Lung (tissue), 12 donors: Measurements from ENCODE around the gene SCLT1. TPM values are rescaled to one million over a fixed set of nuclear protein-coding genes. Genes with fewer than 3 reads are reported as not detected.
A peak's percentile ranks its signal among the peaks of the same experiment; 100 is the strongest.

Experiments used
- ATAC-seq: fragments of 200-7000 bp; cut with Tn5 transposase; one replicate; pipeline ENCODE4 v1.9.1; 2020; ENCODE audit warnings: moderate number of reproducible peaks; ENCODE audit not compliant: insufficient read depth, low FRiP score
- DNase-seq, 3 donors: peaks; one replicate each; pipeline ENCODE4 v3.0.0-alpha.2; 2013 to 2017
- H3K27ac ChIP-seq, 2 donors: one replicate each; pipeline ENCODE4 v1.5.1; 2013; ENCODE audit warnings: mild to moderate bottlenecking in 2 of 2, moderate library complexity in 2 of 2, control low read depth in 1 of 2, inconsistent platforms in 1 of 2, low read depth in 1 of 2, low read length in 1 of 2
- H3K27me3 ChIP-seq, 3 donors: one replicate each; pipeline ENCODE4 v1.5.1; 2013; ENCODE audit warnings: low read length in 2 of 3; ENCODE audit not compliant: control insufficient read depth in 3 of 3, insufficient read depth in 3 of 3
- H3K36me3 ChIP-seq, 4 donors: one replicate each; pipeline ENCODE4 v1.5.1; 2013; ENCODE audit warnings: low read length in 4 of 4, mild to moderate bottlenecking in 1 of 4, moderate library complexity in 1 of 4; ENCODE audit not compliant: control insufficient read depth in 4 of 4, insufficient read depth in 4 of 4
- H3K4me1 ChIP-seq, 5 donors: one replicate each; pipeline ENCODE4 v1.5.1; 2013; ENCODE audit warnings: low read length in 5 of 5, mild to moderate bottlenecking in 2 of 5, moderate library complexity in 1 of 5; ENCODE audit not compliant: control insufficient read depth in 5 of 5, insufficient read depth in 5 of 5
- H3K4me3 ChIP-seq: one replicate; pipeline ENCODE4 v1.5.1; 2013; ENCODE audit warnings: mild to moderate bottlenecking, control low read depth, moderate library complexity
- H3K9ac ChIP-seq, 2 donors: one replicate each; pipeline ENCODE4 v1.5.1; 2013; ENCODE audit warnings: low read length in 2 of 2, control low read depth in 1 of 2; ENCODE audit not compliant: insufficient read depth in 1 of 2
- H3K9me3 ChIP-seq, 4 donors: one replicate each; pipeline ENCODE4 v1.5.1; 2013; ENCODE audit warnings: low read length in 3 of 4, mild to moderate bottlenecking in 1 of 4, moderate library complexity in 1 of 4; ENCODE audit not compliant: control insufficient read depth in 4 of 4, insufficient read depth in 3 of 4
- CTCF ChIP-seq: IDR thresholded peaks from 2 replicates; pipeline ENCODE4 v1.5.1; 2012; ENCODE audit warnings: mild to moderate bottlenecking; ENCODE audit errors: control extremely low read depth, extremely low read depth
- WGBS, 2 donors: extraction: QIAGEN DNeasy Blood & Tissue Kit; methylation state at CpG; one replicate each; pipeline ENCODE4 v1.1.7; 2013; 5-methylcytosine and 5-hydroxymethylcytosine counted together
- polyA plus RNA-seq, 2 donors: library from polyadenylated mRNA; stranded (reverse); fragments of 200-250 nt; gene quantifications; one replicate each; pipeline ENCODE4 v1.2.1, GENCODE V29; 2013
- total RNA-seq, 2 donors: library from RNA; depleted of rRNA in 1 of 2; stranded (reverse); fragments of >200 nt in 1 of 2; gene quantifications; one replicate each; pipeline ENCODE4 v1.2.1, GENCODE V29; 2014 to 2021
- donor health status: control.
- donor health status: control.
- donor health status: Bipolar disorder and iron deficiency.
- donor health status: healthy.
- donor health status: DM: yes; HTN: yes; CAD: no.

The SCLT1 gene
- total and polyA plus RNA-seq, 4 donors: 4.3 to 31.8 (median 9.7) TPM

- Histone ChIP-seq H3K9ac (no peak overlapping the region), H3K36me3 (no peaks in the 10 kb centered on the region), H3K27me3 (no peaks in the 10 kb centered on the region), H3K9me3 (no peaks in the 10 kb centered on the region), H3K27ac (no peak overlapping the region), H3K4me1 (peaks cover 0 to 7% (median 0%) of the 10 kb centered on the region in 5 donors), H3K4me3 (no peak overlapping the region)
- ATAC-seq (no peak), DNase-seq (no peak)
- 72 to 88% methylated on average over 1 of the region's 1 CpG for WGBS, 2 donors
- no peak for TF ChIP-seq CTCF
Measured at GRCh38 chr4:128906581-128906980, 186.8 kb downstream of the SCLT1 start.

- WGBS, 2 donors: 87 to 93% methylated on average over 3 of the region's 3 CpGs
- H3K36me3 ChIP-seq: no peaks in the 10 kb centered on the region
- no peak overlapping the region for H3K9ac ChIP-seq
- no peak for TF ChIP-seq CTCF
- ATAC-seq (no peak), DNase-seq (no peak)
- H3K27me3 ChIP-seq: no peaks in the 10 kb centered on the region
- peaks cover 0 to 7% (median 0%) of the 10 kb centered on the region in 5 donors for H3K4me1 ChIP-seq
- H3K9me3 ChIP-seq: no peaks in the 10 kb centered on the region
- H3K27ac ChIP-seq: no peak overlapping the region
- H3K4me3 ChIP-seq: no peak overlapping the region
Measured at GRCh38 chr4:128904821-128905220, 188.5 kb downstream of the SCLT1 start.

GRCh38 chr4:128880662-128881061, 212.7 kb downstream of the SCLT1 start:
- Histone ChIP-seq H3K4me1 (no peaks in the 10 kb centered on the region), H3K27ac (no peak overlapping the region), H3K36me3 (peaks cover 0 to 2% (median 0%) of the 10 kb centered on the region in 4 donors), H3K9me3 (no peaks in the 10 kb centered on the region), H3K4me3 (no peak overlapping the region), H3K9ac (no peak overlapping the region), H3K27me3 (no peaks in the 10 kb centered on the region)
- WGBS, 2 donors: 60 to 65% methylated on average over 4 of the region's 4 CpGs
- no peak for ATAC-seq
- DNase-seq: peak in 2 of 3 donors; percentile 10 to 18
- TF ChIP-seq CTCF: no peak

- no peaks in the 10 kb centered on the region for H3K4me1 ChIP-seq
- no peaks in the 10 kb centered on the region for H3K9me3 ChIP-seq
- DNase-seq: no peak
Measured at GRCh38 chr4:128879971-128880370, 213.4 kb downstream of the SCLT1 start.

More at GRCh38 chr4:128879971-128880370, 213.4 kb downstream of the SCLT1 start:
- WGBS, 2 donors: 86 to 87% methylated on average over 2 of the region's 2 CpGs
- no peak for TF ChIP-seq CTCF
- H3K27ac ChIP-seq: no peak overlapping the region
- H3K4me3 ChIP-seq: no peak overlapping the region
- no peaks in the 10 kb centered on the region for H3K27me3 ChIP-seq
- H3K36me3 ChIP-seq: peaks cover 0 to 2% (median 0%) of the 10 kb centered on the region in 4 donors
- ATAC-seq: no peak
- no peak overlapping the region for H3K9ac ChIP-seq
